ENCODE data around the gene POFUT1. TPM values are rescaled to one million over a fixed set of nuclear protein-coding genes. Genes with fewer than 3 reads are reported as not detected.

POFUT1 gene
- total and polyA plus RNA-seq, 2 experiments from 2014 or later = 9.3 to 34.0 TPM

- no peak for TF ChIP-seq EZH2 (IDR thresholded peaks at IDR 0.05; ENCODE audit: low read depth, unreplicated experiment)
Observed at GRCh38 chr20:32201296-32201976, 6.2 kb upstream of the POFUT1 start (continued).

GRCh38 chr20:32201977-32202363 is 5.7 kb upstream of the POFUT1 start:
- ATAC-seq = no peak
- H3K36me3 Mint-ChIP-seq (ENCODE audit: low read depth) = peaks cover 60% of the 10 kb centered on the region
- peaks cover 82% of the 10 kb centered on the region for H4K20me1 ChIP-seq (replicated peaks; ENCODE audit: insufficient read depth)

More at GRCh38 chr20:32201977-32202363, 5.7 kb upstream of the POFUT1 start:
- H3K27ac ChIP-seq (ENCODE audit: low read depth) = no peak overlapping the region; the same call in 1 of the 2 replicates
- H3K36me3 ChIP-seq (ENCODE audit: insufficient read depth) = peaks cover 49% of the 10 kb centered on the region
- H3K9me2 ChIP-seq (ENCODE audit: insufficient read depth) = no peaks in the 10 kb centered on the region
- no peak for TF ChIP-seq POLR2AphosphoS5 (IDR thresholded peaks at IDR 0.05; ENCODE audit: low read depth)
- no peak for TF ChIP-seq JUNB (IDR thresholded peaks at IDR 0.05; ENCODE audit: unreplicated experiment)
- no peak for TF ChIP-seq STAT1 (IDR thresholded peaks at IDR 0.05; ENCODE audit: unreplicated experiment)
- no peak for TF ChIP-seq REST (IDR thresholded peaks at IDR 0.05; ENCODE audit: unreplicated experiment)
- no peak for TF ChIP-seq ETS1 (IDR thresholded peaks at IDR 0.05)
- TF ChIP-seq NANOG (IDR thresholded peaks at IDR 0.05; ENCODE audit: borderline replicate concordance) = no peak
- no peak for TF ChIP-seq CREB1 (CRISPR knock-in tag; IDR thresholded peaks at IDR 0.05; ENCODE audit: low read depth)
- no peak for TF ChIP-seq EZH2phosphoT487 (IDR thresholded peaks at IDR 0.05; ENCODE audit: unreplicated experiment)
- no peak for TF ChIP-seq ZNF114 (CRISPR knock-in tag; IDR thresholded peaks at IDR 0.05)
- no peak overlapping the region for H3K4me3 ChIP-seq
- no peaks in the 10 kb centered on the region for H3K27me3 ChIP-seq (ENCODE audit: insufficient read depth)
- H3K79me2 ChIP-seq (replicated peaks; ENCODE audit: insufficient read depth) = peaks cover 92% of the 10 kb centered on the region
- no peak overlapping the region for H3K4me2 ChIP-seq
- peaks cover 22% of the 10 kb centered on the region; the same call in 1 of the 2 replicates for H3F3A ChIP-seq (replicated peaks; ENCODE audit: low read depth)
- Mint-ChIP-seq H3K4me1 (peaks cover 46% of the 10 kb centered on the region), H3K9me3 (no peaks in the 10 kb centered on the region), H3K27me3 (ENCODE audit: insufficient read depth, low read depth, poor library complexity) (peaks cover 6% of the 10 kb centered on the region), H3K27ac (peak overlapping the region; percentile 72; the same call in 1 of the 2 replicates), H3K4me3 (no peak overlapping the region)
- peaks cover 44% of the 10 kb centered on the region for H3K4me1 ChIP-seq (ENCODE audit: insufficient read depth)
- no peak overlapping the region for H2AFZ ChIP-seq
- no peak for DNase-seq (ENCODE audit: low spot score)

Data from GM23338 (cell line).